ENCODE data around the gene CAMSAP2.

The CAMSAP2 gene

DNA sequence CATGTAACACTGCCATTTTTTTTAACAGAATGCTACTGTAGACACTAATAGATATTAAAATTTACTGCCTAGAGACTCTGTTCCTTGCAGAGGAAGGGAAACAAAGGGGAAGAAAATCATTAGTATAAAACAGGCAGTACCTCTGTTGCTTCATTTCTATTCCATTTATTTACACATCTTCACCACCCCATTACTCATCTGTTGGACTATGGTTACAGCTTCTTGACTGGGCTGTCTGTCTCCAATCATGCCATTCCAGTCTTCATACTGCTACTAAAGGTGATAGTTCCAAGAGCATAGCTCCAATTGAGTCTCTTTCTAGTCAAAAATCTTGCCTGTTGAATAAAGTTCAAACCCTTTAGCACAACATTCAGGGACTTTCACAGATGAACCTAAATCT is 111.9 kb downstream of the CAMSAP2 start:
- no peak for DNase-seq

DNA sequence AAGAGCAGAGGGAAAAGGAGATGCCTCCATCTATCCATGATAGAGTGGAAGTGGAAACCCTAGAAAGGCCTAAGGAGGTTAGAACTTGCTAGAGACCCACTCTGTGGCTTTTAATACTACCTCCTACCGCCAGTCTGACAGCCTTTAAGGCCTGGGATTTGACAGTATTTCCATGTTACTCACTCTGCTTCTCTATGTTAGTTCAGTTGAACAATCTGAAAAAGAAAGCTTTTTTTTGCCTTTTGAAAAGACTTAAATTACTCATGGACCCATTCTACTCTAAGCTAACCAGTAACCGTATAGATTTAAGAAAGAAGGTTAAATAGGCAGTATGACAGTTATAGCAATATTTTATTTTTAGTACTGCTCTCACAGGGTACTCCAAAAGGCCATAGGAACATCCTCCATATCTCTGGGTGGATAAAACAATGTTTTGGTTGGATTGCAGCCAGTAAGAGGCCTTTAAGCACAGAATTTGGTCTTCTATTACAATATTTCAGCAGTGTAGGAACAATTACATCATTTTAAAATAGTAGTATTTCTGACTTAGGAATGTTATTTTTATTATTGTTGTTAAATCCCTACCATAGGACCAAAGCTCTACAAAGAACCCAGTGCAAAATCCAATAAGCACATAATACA is 118.1 kb downstream of the CAMSAP2 start:
- DNase-seq, result no peak

DNA sequence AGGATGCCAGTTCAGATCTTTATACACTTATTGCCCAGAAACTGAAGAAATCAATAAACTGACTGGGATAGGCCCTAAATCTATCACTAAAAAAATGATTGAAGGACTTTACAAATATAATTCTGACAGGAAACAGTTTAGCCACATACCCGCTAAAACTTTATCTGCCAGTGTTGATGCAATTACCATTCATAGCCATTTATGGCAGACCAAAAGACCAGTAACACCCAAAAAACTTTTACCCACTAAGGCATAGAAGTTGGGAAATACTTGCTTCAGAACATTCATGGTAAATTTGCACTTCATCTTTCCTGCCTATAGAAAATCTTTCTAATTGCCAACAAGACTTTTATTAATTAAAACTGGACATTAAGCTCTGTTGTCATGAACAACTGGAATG is 119.1 kb downstream of the CAMSAP2 start:
- no peak for DNase-seq

DNA sequence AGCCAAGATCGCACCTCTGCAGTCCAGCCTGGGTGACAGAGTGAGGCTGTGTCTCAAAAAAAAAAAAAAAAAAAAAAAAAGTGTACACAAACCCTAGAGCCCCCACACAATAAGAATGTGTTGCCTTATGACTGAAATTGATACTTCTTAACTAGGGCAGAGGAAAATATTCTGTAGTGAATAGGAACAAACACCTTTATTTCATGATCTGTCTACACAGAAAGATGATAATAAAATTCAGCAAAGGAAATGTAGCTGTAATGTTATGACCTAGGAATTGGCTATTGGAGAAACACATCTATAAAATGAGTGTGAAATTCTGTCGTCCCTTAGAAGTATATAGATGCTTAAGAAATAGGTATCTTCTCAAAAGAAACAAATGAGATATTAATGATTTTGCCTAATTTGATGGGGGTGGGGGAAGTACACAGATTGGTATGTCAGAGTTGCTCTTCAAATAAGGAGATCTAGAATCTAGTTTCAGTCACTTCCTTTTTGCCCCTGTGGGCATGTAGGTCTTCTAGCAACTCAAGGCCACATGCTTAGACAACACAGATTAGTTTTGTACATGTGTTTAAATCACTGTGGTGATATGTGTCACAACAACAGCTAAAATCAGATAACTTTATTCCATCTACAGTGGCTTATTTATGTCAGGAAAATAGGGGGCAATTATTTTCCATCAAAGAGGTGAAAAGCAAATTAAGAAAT is 123.4 kb downstream of the CAMSAP2 start:
- peak in 2 of 5 experiments; percentile 25 to 55 for DNase-seq

DNA sequence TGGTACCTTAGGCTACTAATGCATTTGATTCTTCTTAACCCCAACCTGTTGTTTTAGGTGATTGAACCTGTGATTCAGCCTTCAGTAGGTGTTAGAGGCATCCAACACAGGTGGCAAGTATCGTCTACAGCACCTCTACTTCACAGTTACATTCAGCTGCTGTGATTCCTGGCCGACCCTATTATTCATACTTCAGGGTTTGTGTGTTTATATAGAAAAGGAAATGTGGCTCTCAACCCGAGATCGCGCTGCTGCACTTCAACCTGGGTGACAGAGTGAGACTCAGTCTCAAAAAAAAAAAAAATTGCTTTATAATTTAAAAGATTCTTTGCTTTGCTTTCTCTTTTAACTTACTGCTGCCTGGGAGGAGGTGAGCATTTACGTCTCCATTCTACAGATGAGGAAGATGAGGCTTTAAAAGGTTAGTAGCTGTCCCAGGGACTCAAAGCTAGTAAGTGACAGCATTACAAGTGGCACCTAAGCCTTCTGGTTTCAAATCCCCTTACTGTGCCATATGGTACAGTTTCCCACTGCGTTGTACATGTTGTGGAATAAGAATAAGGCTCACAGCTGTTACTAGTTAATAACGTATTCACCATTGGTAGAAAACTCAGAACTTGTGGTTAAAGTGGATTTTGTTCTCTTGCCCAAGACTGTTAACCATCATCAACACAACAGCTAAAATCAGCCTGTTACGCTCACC is 124.2 kb downstream of the CAMSAP2 start:
- peak in 1 of 5 experiments; percentile 35 for DNase-seq

DNA sequence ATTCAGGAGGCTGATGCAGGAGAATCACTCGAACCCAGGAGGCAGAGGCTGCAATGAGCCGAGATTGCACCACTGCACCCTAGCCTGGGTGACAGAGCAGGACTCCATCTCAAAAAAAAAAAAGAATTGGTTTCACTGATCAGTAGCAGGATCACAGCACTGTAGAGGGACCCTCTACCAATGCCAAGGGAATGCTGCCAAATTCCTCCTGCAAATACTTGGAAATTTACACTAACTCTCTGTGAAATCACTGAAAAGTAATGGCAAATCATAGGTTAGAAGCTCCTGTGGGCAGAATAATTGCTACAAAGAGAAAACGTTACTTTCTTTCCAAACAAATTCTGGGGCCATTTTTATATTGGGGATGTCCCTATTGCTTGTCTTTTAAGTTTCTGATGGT is 127.4 kb downstream of the CAMSAP2 start:
- DNase-seq, result no peak

DNA sequence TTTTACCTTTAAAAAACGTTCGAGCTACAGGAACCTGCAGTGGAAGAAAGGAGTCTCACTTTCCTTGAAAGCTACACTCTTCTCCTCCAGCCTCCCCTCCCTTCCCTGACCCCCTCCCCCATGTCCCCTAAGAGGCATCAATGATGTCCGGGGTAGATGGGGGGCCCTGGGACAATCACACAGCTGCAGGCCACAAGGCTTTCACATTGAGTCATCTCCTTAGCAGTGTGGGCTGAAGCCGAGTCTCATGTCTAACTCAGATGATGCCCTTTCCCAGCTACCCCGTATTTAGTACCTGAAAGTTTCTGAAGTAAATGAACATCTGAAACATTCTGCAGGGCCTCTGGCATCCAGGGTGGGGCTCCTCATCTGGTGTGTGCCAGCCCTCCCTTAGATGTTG is 127.8 kb downstream of the CAMSAP2 start:
- DNase-seq, result peak in 2 of 5 experiments; percentile 38 to 66

DNA sequence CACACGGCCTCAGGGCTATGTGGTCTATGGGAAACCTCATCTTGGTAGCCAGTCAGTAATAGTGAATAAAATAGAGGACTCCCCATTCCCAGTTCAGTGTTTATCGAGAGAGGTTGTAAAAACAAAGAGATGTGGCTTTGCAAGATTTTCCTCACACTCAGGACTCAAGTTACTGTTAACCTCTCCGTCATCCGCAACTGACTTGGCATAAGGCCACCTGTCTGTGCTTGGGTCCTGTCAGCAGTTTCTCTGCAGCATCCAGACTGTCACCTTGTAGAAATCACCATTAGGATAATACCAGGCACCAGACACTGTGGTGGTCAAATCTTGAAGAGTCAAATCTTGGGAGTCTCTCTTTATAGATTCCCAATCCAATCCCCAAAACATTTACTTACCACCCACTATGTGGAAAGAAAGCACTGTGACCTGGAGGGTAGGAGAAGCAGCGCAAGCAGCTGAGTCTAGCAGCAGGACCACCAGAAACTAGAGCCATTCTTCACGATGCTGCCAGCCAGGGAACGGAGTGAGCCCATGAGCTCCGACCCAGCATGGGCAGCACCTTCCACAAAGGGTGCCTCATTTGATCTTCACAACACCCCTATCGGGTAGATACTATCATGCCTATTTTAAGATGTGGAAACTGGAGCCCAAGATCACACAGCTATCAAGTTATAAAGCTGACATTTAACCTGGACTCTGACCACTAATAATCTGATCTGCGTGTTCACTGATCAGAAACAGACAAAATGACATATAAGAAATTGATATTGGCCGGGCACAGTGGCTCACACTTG is 128.5 kb downstream of the CAMSAP2 start:
- no peak for DNase-seq

DNA sequence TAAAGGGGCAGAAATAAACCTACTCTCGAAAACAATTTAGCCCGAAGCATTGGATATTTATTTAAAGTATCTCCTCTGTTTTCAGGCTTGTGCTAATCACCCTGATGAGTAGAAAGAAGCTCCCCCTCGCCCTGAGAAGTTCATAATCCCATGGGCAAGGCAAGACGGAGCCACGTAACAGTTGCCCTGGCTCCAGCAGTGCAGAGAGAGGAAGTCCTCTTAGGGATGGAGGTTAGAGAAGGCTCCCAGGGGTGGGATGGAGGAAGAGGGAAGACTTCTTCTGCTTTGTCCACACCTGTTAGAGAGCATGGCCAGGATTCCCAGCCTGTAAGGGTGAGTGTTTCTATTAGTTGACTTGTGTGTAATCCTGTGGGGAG is 130.7 kb downstream of the CAMSAP2 start:
- DNase-seq, result no peak

DNA sequence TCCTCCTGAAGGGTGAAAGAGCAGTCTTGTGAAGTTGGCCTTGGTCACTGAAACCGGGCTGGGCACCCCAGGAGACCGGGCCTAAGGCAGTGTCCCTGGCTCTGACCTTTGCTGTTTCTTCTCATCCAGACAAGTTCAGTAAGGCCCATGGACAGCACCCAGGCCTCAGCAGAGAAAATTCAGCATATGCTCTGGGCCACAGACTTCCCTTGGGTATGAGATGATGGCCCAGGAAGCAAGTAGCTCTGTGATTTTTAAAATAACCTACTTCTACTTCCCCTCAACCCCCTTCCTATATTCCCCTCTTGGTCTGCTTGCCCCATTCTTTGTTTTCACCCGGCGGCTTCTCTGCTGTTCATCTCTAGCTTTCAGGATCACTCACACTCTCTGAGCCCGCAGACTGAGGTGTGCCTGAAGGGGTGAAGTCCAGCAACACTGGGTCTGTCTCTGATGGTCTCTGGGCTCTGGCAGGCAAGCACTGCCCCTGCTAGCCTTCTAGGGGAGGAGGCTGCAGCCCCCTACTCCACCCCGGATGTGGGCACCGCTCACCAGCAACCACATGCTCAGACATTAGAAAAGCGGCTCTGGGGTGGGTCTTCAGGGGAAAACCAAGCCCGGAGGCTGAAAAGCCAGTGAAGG is 131.2 kb downstream of the CAMSAP2 start:
- DNase-seq, result peak in 2 of 5 experiments; percentile 40 to 46

DNA sequence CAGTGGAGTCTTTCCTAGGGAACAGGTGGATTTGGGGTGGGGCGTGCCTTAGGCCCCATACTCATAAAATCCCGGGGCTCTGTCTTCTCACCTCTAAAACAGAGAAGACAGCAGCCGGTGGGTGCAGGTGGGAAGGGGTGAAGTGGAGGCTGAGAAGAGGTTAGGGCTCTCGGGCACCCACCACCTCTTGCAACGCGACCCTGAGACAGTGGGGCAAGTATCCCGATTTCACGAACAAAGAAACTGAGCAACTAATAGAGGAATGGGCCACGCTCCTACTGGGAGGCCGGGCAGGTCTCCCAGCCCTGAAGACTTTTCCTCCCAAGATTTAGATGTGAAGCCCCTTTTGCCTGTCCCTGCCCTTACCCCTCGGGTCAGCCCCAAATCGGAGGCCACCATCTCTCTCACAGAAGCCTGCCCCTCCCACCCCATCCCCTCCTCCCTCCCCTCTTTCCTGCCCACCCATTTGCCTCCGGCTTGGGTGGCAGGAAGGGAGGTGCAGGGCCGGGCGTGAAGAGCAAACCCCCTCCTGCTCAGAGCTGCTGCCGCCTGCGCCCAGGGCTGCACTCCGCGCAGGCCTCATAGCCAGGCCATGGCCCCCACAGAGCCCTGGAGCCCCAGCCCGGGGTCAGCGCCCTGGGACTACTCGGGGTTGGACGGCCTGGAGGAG is 133.9 kb downstream of the CAMSAP2 start, which contains the start of gene GPR25:
Gene GPR25, plus strand, starts transcription at position 536 of the 670 bp plus-strand sequence. Its CDS starts 57 bp downstream, at position 593.
- DNase-seq, result no peak

DNA sequence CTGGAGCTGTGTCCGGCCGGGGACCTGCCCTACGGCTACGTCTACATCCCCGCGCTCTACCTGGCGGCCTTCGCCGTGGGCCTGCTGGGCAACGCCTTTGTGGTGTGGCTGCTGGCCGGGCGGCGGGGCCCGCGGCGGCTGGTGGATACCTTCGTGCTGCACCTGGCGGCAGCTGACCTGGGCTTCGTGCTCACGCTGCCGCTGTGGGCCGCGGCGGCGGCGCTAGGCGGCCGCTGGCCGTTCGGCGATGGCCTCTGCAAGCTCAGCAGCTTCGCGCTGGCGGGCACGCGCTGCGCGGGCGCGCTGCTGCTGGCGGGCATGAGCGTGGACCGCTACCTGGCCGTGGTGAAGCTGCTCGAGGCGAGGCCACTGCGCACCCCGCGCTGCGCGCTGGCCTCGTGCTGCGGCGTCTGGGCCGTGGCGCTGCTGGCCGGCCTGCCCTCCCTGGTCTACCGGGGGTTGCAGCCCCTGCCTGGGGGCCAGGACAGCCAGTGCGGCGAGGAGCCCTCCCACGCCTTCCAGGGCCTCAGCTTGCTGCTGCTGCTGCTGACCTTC is 134.5 kb downstream of the CAMSAP2 start:
- no peak for DNase-seq

DNA sequence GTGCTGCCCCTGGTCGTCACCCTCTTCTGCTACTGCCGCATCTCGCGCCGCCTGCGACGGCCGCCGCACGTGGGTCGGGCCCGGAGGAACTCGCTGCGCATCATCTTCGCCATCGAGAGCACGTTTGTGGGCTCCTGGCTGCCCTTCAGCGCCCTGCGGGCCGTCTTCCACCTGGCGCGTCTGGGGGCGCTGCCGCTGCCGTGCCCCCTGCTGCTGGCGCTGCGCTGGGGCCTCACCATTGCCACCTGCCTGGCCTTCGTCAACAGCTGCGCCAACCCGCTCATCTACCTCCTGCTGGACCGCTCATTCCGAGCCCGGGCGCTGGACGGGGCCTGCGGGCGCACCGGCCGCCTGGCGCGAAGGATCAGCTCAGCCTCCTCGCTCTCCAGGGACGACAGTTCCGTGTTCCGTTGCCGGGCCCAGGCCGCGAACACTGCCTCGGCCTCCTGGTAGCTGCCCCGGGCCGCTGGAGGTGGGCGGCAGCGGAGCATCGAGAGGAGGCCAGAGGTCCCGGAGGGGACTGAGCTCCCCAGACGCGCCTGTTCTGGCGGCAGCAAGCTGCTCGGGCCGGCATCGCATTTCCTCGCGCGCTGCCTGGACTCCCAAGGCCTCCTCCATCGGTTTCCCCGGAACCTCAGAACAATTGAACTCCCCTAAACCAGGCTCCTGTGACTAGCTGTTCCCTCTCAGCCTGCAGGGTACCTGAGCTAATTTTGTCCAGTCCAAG is 135.1 kb downstream of the CAMSAP2 start:
- no peak for DNase-seq

DNA sequence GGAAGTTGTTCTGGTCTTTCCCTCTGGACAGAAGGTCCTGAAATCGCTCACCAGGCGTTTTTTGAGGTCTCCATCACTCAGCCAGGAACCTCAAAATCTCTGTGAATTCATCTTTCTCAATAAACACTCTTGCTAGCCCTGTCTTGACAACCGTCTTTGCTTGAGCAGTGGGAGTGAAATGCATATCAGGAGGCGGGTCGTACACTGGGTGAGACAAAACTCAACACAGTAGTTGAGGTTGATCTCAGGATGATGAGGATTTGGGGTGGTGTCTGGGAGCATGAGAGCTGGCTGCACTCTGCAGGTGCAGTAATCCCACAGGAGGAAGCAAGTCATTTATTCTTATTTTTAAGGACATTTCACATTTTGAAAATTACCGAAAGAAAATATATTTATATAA is 136.0 kb downstream of the CAMSAP2 start:
- DNase-seq, result no peak

DNA sequence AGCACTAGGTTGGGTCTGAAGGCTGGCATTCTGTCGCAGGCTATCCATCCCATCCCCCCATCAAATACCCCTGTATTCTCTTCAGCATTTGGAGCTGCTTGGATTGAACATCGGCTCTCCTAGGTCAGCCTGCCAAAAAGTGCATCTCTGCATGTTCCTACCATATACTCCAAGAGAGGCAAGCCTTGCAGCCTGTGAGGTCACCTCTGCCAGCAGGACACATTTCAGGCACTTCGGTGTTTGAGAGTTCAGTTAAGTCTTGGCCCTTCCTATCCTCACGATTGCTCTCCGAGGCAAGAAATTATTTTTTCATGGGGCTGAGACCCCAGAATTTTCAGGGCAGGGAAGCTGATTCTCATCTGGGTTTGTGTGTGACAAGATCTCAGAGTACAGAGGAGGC is 136.7 kb downstream of the CAMSAP2 start:
- DNase-seq, result no peak

DNA sequence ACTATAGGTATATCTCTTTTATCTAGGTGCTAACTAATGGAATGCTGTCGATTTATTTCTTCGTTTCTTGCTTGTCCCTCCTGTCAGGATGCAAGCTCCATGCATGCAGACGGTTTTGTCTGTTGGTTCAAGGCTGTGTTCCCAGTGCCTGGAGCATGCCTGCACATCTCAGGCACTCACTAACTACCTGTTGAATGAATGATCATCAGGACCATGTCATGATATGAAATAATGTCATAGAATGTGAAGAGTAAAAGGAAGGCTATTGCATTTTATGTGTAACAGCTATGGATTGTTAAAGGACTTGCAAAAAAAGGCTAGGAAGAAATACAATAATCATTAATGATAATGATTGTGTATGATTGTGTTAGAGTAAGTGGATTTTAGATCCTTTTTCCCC is 138.3 kb downstream of the CAMSAP2 start:
- no peak for DNase-seq

DNA sequence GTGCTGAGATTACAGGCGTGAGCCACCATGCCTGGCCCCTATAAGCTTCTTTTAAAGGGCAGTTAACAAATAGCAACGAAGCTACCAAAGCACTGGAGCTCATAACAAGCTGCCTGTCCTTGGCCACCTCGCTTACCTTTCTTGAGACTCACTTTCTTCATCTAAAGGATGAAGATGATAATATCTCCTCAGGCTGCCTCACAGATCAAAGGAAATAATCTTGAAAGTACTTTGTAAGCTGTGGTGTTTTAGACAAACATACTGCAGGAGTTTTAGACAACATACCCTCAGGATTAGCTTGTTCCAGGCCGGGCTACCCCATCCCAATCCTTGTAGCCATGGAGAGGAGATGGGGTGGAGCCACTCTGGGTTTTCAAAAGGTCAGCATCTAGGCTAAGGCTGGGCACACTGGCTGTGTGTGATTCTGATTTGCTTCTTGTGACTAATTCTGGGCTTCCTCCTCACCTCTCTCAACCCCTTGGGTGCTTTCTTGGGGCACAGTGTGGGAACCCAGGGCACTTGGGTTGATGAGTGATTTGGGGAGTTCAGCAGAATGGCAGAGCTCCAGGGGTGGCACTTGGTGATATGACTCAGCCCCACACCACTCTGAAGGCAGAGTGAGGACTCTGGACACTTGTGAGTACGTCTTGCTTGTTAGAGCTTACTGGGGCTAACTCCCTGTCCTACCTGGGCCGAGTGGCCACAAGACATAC is 139.3 kb downstream of the CAMSAP2 start:
- peak in 2 of 5 experiments; percentile 44 to 83 for DNase-seq

DNA sequence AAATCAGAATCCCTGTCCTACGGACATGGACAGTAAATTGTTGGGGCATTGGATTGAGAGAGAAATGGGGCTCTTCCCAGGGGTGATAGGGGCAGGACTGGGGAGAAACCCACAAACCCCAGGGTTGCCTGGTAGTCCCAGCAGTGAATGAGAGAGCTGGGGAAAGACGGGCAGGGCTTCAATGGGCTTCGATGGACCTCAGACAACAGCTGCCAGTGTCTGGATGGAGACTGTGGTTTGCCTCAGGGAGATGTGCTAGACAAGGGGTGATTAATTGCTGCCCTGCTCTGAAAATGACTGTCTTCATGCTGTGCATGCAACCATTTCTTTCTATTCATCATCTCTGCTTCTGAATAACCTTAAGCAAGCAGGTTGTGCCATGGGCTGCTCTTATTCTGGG is 141.5 kb downstream of the CAMSAP2 start:
- DNase-seq, result peak in 1 of 5 experiments; percentile 21

DNA sequence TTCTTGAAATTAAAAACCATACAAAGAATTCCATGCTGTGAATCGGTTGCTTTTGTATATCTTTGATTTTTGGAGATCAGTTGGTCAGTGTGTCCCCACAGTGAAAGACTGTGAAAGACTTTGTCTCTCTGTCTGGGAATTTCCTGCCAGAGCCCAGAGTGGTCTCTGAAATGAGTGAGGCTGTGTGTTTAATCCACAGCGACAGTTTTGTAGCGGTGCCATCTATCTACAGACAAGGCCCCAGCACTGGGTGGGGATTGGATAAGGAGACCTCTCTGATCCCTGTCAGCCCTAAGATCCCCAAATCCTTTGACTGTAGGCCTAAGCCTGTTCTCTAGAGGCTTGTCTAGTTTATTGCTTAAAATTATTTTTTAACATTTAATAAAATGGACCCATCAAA is 144.4 kb downstream of the CAMSAP2 start:
- no peak for DNase-seq
